H1 (cell line): Measurements from ENCODE around the gene KLHL40. TPM values are rescaled to one million over a fixed set of nuclear protein-coding genes. Genes with fewer than 3 reads are reported as not detected.

Experiments used
- CTCF ChIA-PET: fragments of 300-600 bp; sonication (Branson Sonifier 250); formaldehyde crosslinking; loops from one replicate; lab custom pipeline; 2021; ENCODE audit not compliant: partially characterized antibody; lab: Charles Lee
- POLR2A ChIA-PET: fragments of 300-600 bp; sonication (Branson Sonifier 250); formaldehyde crosslinking; loops from one replicate; lab custom pipeline; 2021; ENCODE audit warnings: inconsistent platforms; ENCODE audit not compliant: partially characterized antibody; lab: Charles Lee
- DNase-seq, 2 experiments: peaks; one replicate each; pipeline versions ENCODE4 v3.0.0 to v3.0.0-alpha.2; 2010 to 2022; ENCODE audit warnings: low spot score in 2 of 2, low read depth in 1 of 2, mixed read lengths in 1 of 2
- FAIRE-seq: peaks from 2 replicates; lab custom pipeline; 2011; peaks lifted over from hg19 to GRCh38; lab: Jason Lieb, UNC
- H2AFZ ChIP-seq: 2 replicates; pipeline ENCODE4 v1.8.1; 2012; ENCODE audit warnings: low read length, inconsistent platforms
- H2AK5ac ChIP-seq: 2 replicates; pipeline ENCODE4 v1.6.1; 2013; ENCODE audit warnings: low read depth, low read length
- H2BK120ac ChIP-seq: replicated peaks from 2 replicates; pipeline ENCODE3; 2013; ENCODE audit warnings: low read depth, low read length, inconsistent platforms
- H2BK12ac ChIP-seq: 2 replicates; pipeline ENCODE4 v1.6.1; 2013; ENCODE audit warnings: low read depth, low read length
- H2BK15ac ChIP-seq: 2 replicates; pipeline ENCODE4 v1.6.1; 2013; ENCODE audit warnings: low read length
- H2BK20ac ChIP-seq: 2 replicates; pipeline ENCODE4 v1.6.1; 2013; ENCODE audit warnings: low read length
- H2BK5ac ChIP-seq: 2 replicates; pipeline ENCODE4 v1.6.1; 2013; ENCODE audit warnings: low read depth, low read length
- H3K14ac ChIP-seq: 2 replicates; pipeline ENCODE4 v1.6.1; 2013; ENCODE audit warnings: inconsistent platforms; ENCODE audit not compliant: insufficient read length
- H3K18ac ChIP-seq: 2 replicates; pipeline ENCODE4 v1.6.1; 2013; ENCODE audit warnings: low read length; ENCODE audit errors: extremely low read depth
- H3K23ac ChIP-seq: 2 replicates; pipeline ENCODE4 v1.6.1; 2013; ENCODE audit warnings: inconsistent platforms; ENCODE audit not compliant: insufficient read length
- H3K23me2 ChIP-seq: 2 replicates; pipeline ENCODE4 v1.6.1; 2013; ENCODE audit warnings: low read depth, low read length
- H3K27ac ChIP-seq: 2 replicates; pipeline ENCODE4 v1.6.1; 2011; ENCODE audit warnings: low read depth, low read length, inconsistent platforms
- H3K27me3 ChIP-seq, 4 experiments: replicated peaks in 1 of 4; 1 replicate in 1 of 4; 2 replicates in 3 of 4; pipeline versions ENCODE4 v1.6.1 to v1.8.1; 2011 to 2013; ENCODE audit warnings: low read length in 3 of 4, mild to moderate bottlenecking in 3 of 4, inconsistent platforms in 2 of 4, mixed read lengths in 2 of 4, moderate library complexity in 1 of 4; ENCODE audit not compliant: control insufficient read depth in 3 of 4, insufficient read depth in 3 of 4; ENCODE audit errors: extremely low read depth in 1 of 4
- H3K36me3 ChIP-seq, 4 experiments: 2 replicates each; pipeline versions ENCODE4 v1.6.1 to v1.8.1; 2011 to 2013; ENCODE audit warnings: mild to moderate bottlenecking in 4 of 4, low read length in 3 of 4, moderate library complexity in 2 of 4, control low read depth in 1 of 4, inconsistent platforms in 1 of 4; ENCODE audit not compliant: insufficient read depth in 4 of 4, control insufficient read depth in 2 of 4
- H3K4ac ChIP-seq: replicated peaks from 2 replicates; pipeline ENCODE3; 2013; ENCODE audit warnings: low read length, low read depth, mixed read lengths, inconsistent platforms; ENCODE audit not compliant: insufficient read length
- H3K4me1 ChIP-seq, 4 experiments: replicated peaks in 1 of 4; 1 replicate in 1 of 4; 2 replicates in 3 of 4; pipeline versions ENCODE4 v1.6.1 to v1.8.1; 2011 to 2013; ENCODE audit warnings: low read length in 3 of 4, inconsistent platforms in 2 of 4, mixed read lengths in 1 of 4; ENCODE audit not compliant: insufficient read depth in 4 of 4, control insufficient read depth in 3 of 4
- H3K4me2 ChIP-seq, 2 experiments: 2 replicates each; pipeline versions ENCODE4 v1.6.1 to v1.8.1; 2011 to 2013; ENCODE audit warnings: low read depth in 2 of 2, low read length in 2 of 2, control low read depth in 1 of 2, inconsistent platforms in 1 of 2, mild to moderate bottlenecking in 1 of 2; ENCODE audit not compliant: insufficient read depth in 1 of 2
- H3K4me3 ChIP-seq, 4 experiments: fragments of 200-600, 300-600 bp in 1 of 4; sonication (generic), shearing (Covaris generic), sonication (Bioruptor Twin) in 1 of 4; 2 replicates each; pipeline versions ENCODE4 v1.5.1 to v1.8.1; 2011 to 2016; ENCODE audit warnings: low read length in 4 of 4, low read depth in 3 of 4, control low read depth in 2 of 4, inconsistent platforms in 2 of 4, mild to moderate bottlenecking in 2 of 4, mixed read lengths in 1 of 4, moderate library complexity in 1 of 4; ENCODE audit not compliant: insufficient read depth in 2 of 4; ENCODE audit errors: extremely low read depth in 1 of 4
- H3K56ac ChIP-seq: replicated peaks from 2 replicates; pipeline ENCODE3; 2013; ENCODE audit warnings: low read depth, mild to moderate bottlenecking, mixed read lengths, low read length, inconsistent platforms; ENCODE audit not compliant: insufficient read length
- H3K79me1 ChIP-seq: 2 replicates; pipeline ENCODE4 v1.6.1; 2013; ENCODE audit warnings: low read depth, low read length, control low read depth
- H3K79me2 ChIP-seq, 2 experiments: 2 replicates each; pipeline versions ENCODE4 v1.6.1 to v1.8.1; 2012 to 2013; ENCODE audit warnings: low read length in 2 of 2, mild to moderate bottlenecking in 2 of 2, inconsistent platforms in 1 of 2; ENCODE audit not compliant: insufficient read depth in 2 of 2, control insufficient read depth in 1 of 2
- H3K9ac ChIP-seq, 4 experiments: replicated peaks in 1 of 4; 1 replicate in 1 of 4; 2 replicates in 3 of 4; pipeline versions ENCODE4 v1.6.1 to v1.8.1; 2011 to 2013; ENCODE audit warnings: low read depth in 3 of 4, low read length in 3 of 4, control low read depth in 2 of 4, mild to moderate bottlenecking in 2 of 4, moderate library complexity in 2 of 4, inconsistent platforms in 1 of 4; ENCODE audit errors: extremely low read depth in 1 of 4
- H3K9me3 ChIP-seq, 2 experiments: 2 replicates each; pipeline versions ENCODE4 v1.6.1 to v1.8.1; 2012 to 2013; ENCODE audit warnings: mild to moderate bottlenecking in 2 of 2, moderate library complexity in 2 of 2, control low read depth in 1 of 2, inconsistent platforms in 1 of 2, low read depth in 1 of 2, low read length in 1 of 2, mixed read lengths in 1 of 2; ENCODE audit not compliant: insufficient read depth in 2 of 2
- H4K20me1 ChIP-seq, 2 experiments: replicated peaks in 1 of 2; 2 replicates each; pipeline versions ENCODE3 to v1.8.1; 2011 to 2013; ENCODE audit warnings: inconsistent platforms in 2 of 2, low read length in 2 of 2, mild to moderate bottlenecking in 1 of 2; ENCODE audit not compliant: insufficient read depth in 2 of 2, control insufficient read depth in 1 of 2
- H4K5ac ChIP-seq: 2 replicates; pipeline ENCODE4 v1.6.1; 2013; ENCODE audit warnings: low read length, low read depth, mixed read lengths, inconsistent platforms; ENCODE audit not compliant: insufficient read length
- H4K8ac ChIP-seq: 2 replicates; pipeline ENCODE4 v1.8.0; 2013; ENCODE audit warnings: mild to moderate bottlenecking, moderate library complexity, low read length, inconsistent platforms; ENCODE audit not compliant: insufficient read depth; ENCODE audit errors: extremely low read depth
- H4K91ac ChIP-seq: replicated peaks from 2 replicates; pipeline ENCODE3; 2013; ENCODE audit warnings: low read length, mixed read lengths, inconsistent platforms; ENCODE audit not compliant: insufficient read length
- ATF3 ChIP-seq: IDR thresholded peaks from 2 replicates; pipeline ENCODE4 v1.6.1; 2011; ENCODE audit warnings: low read depth, mild to moderate bottlenecking, low read length; ENCODE audit not compliant: insufficient read depth
- RAD21 ChIP-seq, 2 experiments: IDR thresholded peaks in 1 of 2; conservative IDR thresholded peaks in 1 of 2; 2 replicates each; pipeline ENCODE4 v1.6.1; 2011; ENCODE audit warnings: low read depth in 2 of 2, low read length in 2 of 2, improper control_type of control experiment in 1 of 2, inconsistent platforms in 1 of 2, mild to moderate bottlenecking in 1 of 2, moderate library complexity in 1 of 2
- RFX5 ChIP-seq: IDR thresholded peaks from 2 replicates; pipeline ENCODE4 v1.6.1; 2011; ENCODE audit warnings: low read depth, low read length, improper control_type of control experiment, borderline replicate concordance
- WGBS, 2 experiments: shearing (Covaris generic) in 1 of 2; methylation state at CpG; one replicate each; pipeline versions ENCODE4 v1.1.6 to v1.1.7; 2013 to 2015; ENCODE audit warnings: low lambda C conversion rate in 2 of 2, mixed read lengths in 2 of 2, inconsistent platforms in 1 of 2, low coverage in 1 of 2, missing lambda C conversion rate in 1 of 2; ENCODE audit not compliant: insufficient replicate concordance in 2 of 2, insufficient coverage in 1 of 2, insufficient read length in 1 of 2; ENCODE audit errors: extremely low coverage in 1 of 2, missing lambda C conversion rate in 1 of 2; 5-methylcytosine and 5-hydroxymethylcytosine counted together
- polyA plus RNA-seq, 7 experiments: library from polyadenylated mRNA; depleted of rRNA in 3 of 7; stranded (reverse) in 5 of 7; unstranded in 2 of 7; fragments of >200 nt in 5 of 7; fragments of 200-250 nt in 2 of 7; gene quantifications; 1 replicate in 5 of 7; 2 replicates in 1 of 7; 4 replicates in 1 of 7; pipeline versions ENCODE4 v1.2.1 to v1.2.3, GENCODE V29; 2011 to 2013; ENCODE audit warnings: missing spikeins in 2 of 7, mixed read lengths in 2 of 7
- total RNA-seq: library from RNA; stranded (reverse); fragmentation: NEBNext Ultra II Directional; extraction: Animal tissue kit (Norgen Biotek cat#: 25700); gene quantifications from 2 replicates; pipeline ENCODE4 v1.2.1, GENCODE V29; 2021
- TF ChIP-seq, protein P1 (sequence below), 3 experiments: IDR thresholded peaks; 1 replicate in 2 of 3; 2 replicates in 1 of 3; pipeline versions ENCODE4 v1.5.1 to v1.6.1; 2011; ENCODE audit warnings: low read length in 3 of 3, mild to moderate bottlenecking in 3 of 3, inconsistent platforms in 2 of 3, low read depth in 1 of 3, moderate library complexity in 1 of 3; ENCODE audit not compliant: insufficient read depth in 1 of 3; ENCODE audit errors: control extremely low read depth in 1 of 3

Gene KLHL40
- total and polyA plus RNA-seq, 2 of the 8 experiments (the other 6 are each of a cell fraction or from before 2014, with no cell fraction given): 0.02 TPM; not detected in 1

DNA sequence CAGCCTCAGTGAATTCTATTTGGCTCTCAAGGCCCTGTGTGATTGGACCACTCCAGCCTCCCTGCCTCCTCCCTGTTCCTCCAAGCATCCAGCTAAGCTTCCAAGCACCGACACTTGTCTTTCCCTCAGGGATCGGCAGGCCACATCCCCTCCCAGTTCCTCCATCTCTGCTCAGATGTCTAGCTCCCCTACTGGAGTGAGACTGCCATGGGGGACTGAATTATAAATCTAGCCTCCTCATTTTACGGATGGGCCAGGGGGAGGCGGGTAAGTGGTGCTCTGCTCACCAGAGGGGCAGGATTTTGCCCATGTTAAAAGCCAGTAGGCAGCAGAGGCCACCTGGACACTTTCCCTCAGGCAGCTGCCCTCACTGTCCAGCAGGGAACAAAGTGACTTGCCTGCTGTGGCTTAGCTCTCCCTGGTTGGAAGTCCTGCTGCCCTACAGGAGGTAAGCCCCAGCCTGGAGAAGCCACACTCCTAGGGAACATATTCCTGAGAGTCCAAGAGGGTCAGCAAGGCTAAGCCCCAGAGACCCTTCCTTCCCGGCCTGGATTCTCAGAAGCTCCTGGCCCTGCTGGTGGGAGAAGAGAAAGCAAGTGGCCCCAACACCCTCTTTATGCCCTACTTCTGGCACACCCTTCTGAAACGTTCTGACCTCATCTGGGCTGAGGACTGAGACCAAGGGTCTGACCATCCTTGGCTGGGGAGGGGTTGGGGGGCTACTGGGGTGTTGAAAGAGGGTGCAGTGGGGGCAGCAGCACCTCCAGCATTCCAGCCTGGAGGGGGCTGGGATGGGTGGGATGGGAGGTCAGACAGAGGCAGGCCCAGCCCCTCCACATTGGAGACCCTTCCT, 26.4 kb downstream of the KLHL40 start:
- no peak overlapping the region for H2BK120ac ChIP-seq
- H3K18ac ChIP-seq: no peak overlapping the region
- no peaks in the 10 kb centered on the region for H3K9me3 ChIP-seq
- no peak overlapping the region for H2AFZ ChIP-seq
- H3K4ac ChIP-seq: no peak overlapping the region
- no peak overlapping the region for H2BK12ac ChIP-seq
- H3K27ac ChIP-seq: no peak overlapping the region
- H3K23ac ChIP-seq: no peak overlapping the region
- H3K23me2 ChIP-seq: no peaks in the 10 kb centered on the region
- no peak overlapping the region for H2AK5ac ChIP-seq
- H3K36me3 ChIP-seq: no peaks in the 10 kb centered on the region
- DNase-seq: peak in 1 of 2 experiments; percentile 44
- H3K56ac ChIP-seq: no peak overlapping the region
- no peak overlapping the region for H3K14ac ChIP-seq
- no peaks in the 10 kb centered on the region; a peak in 1 of 7 replicates for H3K27me3 ChIP-seq
- H3K79me1 ChIP-seq: no peaks in the 10 kb centered on the region
- ChIA-PET CTCF (interaction anchor here (0.6 to 11.4 kb wide), 18 partner anchors 9 to 167 kb away, joined by 3 to 53 read pairs (median 4); partner anchors contain the start of genes ACKR2 and HHATL), POLR2A (interaction anchor here (0.8 to 2.3 kb wide), 5 partner anchors 8 to 62 kb away, joined by 3 to 9 read pairs (median 4); partner anchors contain the start of gene HHATL)
- no peak overlapping the region for H3K4me3 ChIP-seq
- H3K4me2 ChIP-seq: no peak overlapping the region
- no peaks in the 10 kb centered on the region for H4K20me1 ChIP-seq
- 78% methylated on average over 6 of the region's 6 CpGs; no CpG with 5 or more reads in 1 of the 2 experiments for WGBS, 2 experiments
- no peak for FAIRE-seq
- no peaks in the 10 kb centered on the region for H3K79me2 ChIP-seq
- H4K5ac ChIP-seq: no peak overlapping the region
- TF ChIP-seq RAD21 (IDR thresholded peaks at IDR 0.05 in 1 of 2, conservative IDR thresholded peaks at IDR 0.05 in 1 of 2; ENCODE audit: low read depth in 2 of 2, low read length in 2 of 2): 0 out of 4 replicates have a peak, but pooled peaks of 1 of the 2 experiments have one; percentile 10
- no peak for TF ChIP-seq RFX5
- TF ChIP-seq, protein P1, sequence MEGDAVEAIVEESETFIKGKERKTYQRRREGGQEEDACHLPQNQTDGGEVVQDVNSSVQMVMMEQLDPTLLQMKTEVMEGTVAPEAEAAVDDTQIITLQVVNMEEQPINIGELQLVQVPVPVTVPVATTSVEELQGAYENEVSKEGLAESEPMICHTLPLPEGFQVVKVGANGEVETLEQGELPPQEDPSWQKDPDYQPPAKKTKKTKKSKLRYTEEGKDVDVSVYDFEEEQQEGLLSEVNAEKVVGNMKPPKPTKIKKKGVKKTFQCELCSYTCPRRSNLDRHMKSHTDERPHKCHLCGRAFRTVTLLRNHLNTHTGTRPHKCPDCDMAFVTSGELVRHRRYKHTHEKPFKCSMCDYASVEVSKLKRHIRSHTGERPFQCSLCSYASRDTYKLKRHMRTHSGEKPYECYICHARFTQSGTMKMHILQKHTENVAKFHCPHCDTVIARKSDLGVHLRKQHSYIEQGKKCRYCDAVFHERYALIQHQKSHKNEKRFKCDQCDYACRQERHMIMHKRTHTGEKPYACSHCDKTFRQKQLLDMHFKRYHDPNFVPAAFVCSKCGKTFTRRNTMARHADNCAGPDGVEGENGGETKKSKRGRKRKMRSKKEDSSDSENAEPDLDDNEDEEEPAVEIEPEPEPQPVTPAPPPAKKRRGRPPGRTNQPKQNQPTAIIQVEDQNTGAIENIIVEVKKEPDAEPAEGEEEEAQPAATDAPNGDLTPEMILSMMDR (IDR thresholded peaks at IDR 0.05; ENCODE audit: control extremely low read depth in 1 of 3, insufficient read depth in 1 of 3, low read depth in 1 of 3, low read length in 3 of 3): peak in 2 of 3 experiments; percentile 26 to 28; a peak in 2 of 4 replicates
- TF ChIP-seq ATF3: no peak
- no peak overlapping the region for H2BK20ac ChIP-seq
- no peak overlapping the region; a peak in 2 of 7 replicates for H3K9ac ChIP-seq
- no peak overlapping the region for H4K91ac ChIP-seq
- H3K4me1 ChIP-seq: no peaks in the 10 kb centered on the region; a peak in 2 of 7 replicates
- H2BK15ac ChIP-seq: 0 out of 2 replicates have a peak overlapping the region, but pooled peaks have one; percentile 61
- 0 out of 2 replicates have a peak overlapping the region, but pooled peaks have one; percentile 18 for H2BK5ac ChIP-seq
- H4K8ac ChIP-seq: no peak overlapping the region
